ENCODE results near the gene ETS2.

ETS2 gene

DNA sequence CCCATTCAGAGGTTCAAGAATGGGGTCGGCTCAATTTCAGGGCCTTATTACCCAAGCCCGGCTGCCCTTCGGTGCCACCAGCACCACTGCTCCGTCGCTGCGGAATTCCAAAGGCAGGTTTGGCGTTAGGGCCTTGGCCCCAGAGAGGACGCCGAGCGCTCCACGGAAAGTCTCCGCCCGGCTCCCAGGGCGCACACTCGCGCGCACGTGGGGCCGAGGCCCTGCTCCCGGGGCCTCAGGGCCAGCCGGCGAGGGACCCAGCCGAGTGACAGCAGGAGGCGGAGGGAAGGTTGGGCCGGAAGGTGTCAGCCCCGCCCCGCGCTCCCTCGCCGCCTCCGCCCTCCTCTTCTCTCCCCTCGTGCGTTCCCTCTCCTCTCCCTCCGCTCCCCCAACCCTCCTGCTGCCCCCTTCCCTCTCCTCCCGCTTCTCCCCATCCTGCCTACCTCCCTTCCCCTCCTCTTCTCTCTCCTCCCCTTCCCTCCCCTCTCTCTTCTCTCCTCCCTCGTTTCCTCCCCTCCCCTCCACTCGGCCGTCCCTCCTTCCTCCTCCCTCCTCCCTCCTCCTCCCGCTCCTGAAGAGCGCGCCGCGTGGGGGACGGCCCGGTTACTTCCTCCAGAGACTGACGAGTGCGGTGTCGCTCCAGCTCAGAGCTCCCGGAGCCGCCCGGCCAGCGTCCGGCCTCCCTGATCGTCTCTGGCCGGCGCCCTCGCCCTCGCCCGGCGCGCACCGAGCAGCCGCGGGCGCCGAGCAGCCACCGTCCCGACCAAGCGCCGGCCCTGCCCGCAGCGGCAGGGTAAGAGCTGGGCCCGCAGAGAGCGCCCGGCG is at the start of gene ETS2:
TSS of gene ETS2 (plus strand) at position 602 of the 825 bp plus-strand sequence. CDS start 4,106 bp downstream, outside the sequence.
- peak; percentile 39 for DNase-seq

DNA sequence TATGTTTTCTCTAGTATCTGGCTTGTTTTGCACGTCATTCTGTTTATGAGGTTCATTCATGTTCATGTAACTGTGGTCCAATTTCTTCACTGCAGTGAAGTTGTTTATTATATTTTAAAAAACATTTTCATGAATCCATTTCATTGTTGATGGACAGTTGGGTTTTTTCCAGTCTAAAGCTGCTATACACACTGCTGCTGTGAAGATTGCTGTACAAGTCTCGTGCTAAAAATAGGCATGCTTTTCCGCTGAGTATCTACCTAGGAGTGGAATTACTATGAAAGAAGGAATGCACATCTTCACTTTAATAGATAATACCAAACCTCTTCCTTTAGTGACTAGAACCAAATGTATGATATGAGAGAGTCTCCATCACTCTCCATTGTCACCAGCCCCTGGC is 49.0 kb upstream of the ETS2 start:
- no peak for DNase-seq

DNA sequence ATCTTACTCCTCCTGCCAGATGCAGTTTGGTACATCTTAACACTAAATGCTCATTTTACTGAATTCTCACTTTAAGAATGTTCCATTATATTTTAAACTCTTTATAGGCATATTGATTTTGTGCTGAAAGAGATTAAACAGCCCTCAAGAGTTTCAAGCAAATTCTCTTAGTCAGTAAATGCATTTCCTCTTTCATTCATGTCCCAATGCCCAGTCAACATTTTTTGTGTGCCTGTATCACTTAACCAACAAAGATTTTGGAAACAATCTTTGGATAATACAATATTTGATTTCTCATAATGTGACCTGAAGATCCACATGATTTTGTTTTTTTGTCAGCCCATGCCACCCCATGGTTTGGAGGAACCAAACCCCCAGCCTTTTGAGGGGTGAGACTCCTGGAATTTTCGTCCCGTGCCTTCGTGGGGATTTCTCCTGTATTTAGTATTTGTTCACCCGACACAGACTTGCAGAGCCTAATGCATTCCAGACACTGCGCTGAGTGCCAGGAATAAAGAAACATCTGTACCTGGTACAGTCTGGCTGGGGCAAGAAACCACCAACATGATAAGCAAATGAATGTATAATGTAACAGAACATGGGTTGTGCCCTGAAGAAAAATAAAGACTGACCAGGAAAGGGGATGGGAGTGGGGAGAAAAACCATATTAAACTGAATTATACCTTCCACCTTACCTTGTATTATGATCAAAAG is 47.1 kb upstream of the ETS2 start:
- DNase-seq, result no peak

DNA sequence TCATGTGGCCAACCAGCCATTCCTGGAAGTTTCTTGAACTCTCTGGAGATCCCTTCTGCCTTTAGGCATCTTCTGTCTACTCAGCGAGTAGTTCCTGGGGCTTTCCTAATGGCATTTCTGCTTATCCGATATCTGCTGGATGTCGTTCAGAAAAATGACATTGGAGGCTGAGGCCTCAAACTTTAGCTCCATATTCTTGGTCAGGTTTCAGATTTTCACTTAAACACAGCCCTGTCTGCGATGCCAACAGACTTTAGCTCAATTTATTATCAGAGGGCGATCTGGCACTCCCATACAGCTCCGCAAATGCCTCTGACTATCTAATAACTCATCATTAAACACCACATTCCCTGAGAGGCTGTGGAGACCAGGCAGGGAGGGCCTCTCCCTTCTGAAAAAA is 46.3 kb upstream of the ETS2 start:
- no peak for DNase-seq

DNA sequence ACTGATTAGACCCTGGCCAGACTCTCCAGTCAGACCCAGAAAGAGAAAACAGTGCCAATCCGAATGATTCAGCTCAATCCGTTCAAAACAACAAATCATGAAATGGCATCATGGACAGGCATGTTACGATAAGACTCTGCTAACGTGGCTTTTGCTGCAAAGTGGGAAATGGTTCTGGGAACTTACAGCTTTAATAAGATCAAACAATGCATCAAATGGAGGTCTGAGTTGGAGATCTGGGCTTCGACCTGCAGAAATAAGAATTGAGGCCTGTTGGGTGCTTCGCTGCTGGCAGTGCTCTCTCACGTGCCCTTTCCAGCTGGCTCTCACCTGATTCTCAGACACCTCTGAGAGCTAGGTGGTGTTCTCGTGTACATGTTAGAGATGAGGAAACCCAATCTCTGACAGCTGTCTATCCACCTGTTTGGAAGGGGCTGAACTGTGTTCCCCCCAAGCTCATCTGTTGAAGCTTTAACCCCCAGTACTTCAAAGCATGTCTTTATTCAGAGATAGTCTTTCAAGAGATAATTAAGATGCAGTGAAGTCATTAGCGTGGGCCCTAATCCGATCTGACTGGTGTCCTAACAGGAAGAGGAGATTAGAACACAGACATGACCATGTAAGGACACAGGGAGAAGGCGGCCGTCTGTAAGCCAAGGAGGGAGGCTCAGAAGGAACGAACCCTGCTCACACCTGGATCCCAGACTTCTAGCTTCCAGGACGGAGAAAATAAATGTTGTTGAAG is 45.5 kb upstream of the ETS2 start:
- no peak for DNase-seq

DNA sequence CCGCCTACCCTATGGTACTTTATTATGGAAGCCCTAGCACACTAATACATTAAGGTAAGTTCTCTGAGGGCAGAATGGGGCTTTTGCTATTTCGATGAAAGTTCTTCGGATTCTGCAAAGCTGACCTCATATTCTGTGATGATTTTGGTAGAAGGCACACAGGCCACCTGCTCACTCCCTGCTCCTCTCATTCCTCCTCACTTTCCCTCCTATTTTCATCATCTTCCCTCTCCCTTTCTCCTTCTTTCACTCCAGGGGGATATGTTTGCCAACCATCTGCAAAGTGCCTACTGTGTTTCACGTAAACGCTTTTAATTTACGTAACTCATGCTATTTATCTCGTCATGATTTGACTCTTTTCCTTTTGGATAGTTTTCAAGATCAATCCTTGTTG is 45.0 kb upstream of the ETS2 start:
- no peak for DNase-seq

DNA sequence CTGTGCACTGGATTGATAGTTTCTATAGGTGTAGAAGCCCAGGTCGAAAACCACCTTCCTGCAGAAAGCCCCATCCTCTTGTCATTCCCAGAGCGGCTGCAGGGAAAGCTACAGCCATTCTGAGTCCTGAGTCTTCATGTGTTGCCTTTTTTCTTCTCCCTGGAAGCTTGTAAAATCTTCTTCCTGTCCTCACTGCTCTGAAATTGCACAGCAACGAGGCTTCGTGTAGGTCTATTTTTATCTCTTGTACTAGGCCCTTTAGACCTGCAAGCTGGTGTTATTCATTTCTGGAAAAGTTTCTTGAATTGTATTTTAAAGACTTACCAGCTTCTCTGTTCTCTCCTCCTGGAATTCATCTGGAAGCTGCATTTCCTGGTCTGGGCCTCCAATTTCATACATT is 44.2 kb upstream of the ETS2 start:
- no peak for DNase-seq

DNA sequence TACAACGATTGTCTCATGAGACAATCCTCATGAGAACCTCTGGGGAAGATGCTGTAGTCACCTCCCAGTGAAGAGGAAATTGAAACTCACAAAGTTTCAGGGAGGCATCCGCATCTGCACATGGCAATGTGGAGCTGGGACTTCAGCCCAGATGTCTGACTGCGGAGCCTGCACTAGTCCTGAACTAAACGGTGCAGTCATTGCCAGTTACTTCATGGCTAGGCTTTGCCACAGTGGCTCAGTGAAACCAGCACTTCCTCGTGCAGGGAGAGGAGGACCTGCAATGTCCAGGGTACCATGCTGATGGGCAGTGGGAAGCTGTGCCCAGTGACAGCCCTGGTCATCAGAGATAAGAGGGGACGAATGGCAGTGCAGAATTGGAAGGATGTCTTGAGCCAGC is 40.7 kb upstream of the ETS2 start:
- DNase-seq, result no peak

DNA sequence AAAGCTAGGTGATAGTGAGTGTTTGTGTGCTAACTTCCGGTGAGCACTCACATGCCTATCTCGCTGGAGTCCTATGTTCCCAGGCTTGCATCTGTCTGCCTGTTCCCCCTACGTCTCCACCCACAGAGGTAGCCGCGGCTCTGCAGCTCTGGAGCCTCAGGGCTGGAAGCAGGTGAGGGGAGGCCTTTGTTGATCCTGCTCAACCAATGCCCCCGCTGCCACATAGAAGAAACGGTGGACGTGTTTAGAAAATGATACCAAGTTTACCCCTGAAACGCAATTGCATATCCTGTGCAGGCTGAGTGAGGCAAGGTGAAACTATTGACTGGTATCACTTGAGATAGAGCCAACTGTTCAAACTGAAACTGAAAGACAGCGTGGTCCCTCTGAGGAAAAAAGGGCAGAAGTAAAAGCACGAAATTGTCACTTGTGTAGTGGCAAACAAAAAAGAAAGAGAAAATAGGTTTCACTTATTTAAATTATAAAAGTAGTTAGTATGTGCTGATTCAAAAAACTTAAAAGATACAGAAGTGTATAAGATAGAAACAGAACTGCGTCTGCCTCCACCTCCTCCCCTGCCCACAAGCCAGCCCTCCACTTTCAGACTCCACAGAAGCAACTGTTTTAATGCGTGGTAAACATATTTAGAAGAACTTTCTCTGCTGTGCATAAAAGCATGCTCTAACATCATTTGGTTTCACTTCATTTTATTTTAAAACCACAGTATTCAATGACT is 38.6 kb upstream of the ETS2 start:
- peak; percentile 43 for DNase-seq

DNA sequence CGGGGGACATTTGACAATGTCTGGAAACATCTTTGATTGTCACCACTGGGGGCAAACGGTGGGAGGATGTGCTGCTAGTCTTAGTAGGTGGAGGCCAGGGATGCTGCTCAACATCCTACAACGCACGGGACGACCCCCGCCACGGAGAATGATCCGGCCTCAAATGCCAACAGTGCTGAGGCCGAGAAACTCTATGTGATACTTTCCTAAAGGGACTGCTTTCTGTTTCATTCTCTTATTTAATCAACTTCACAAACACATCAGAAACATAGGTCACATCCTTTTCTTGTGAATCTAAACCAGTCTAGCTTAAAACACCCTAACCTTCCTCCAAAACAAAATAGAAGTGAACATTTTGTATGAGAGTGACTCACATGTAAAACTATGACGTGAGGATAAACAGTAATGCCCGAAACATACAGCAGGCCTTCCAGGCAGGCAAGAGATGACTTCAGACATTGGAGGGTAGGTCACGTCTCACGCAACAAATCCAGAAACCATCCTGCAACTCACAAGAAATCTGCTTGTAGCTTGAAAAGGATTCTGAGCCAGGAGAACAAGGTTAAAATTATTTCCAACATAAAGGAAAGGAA is 37.2 kb upstream of the ETS2 start:
- no peak for DNase-seq

DNA sequence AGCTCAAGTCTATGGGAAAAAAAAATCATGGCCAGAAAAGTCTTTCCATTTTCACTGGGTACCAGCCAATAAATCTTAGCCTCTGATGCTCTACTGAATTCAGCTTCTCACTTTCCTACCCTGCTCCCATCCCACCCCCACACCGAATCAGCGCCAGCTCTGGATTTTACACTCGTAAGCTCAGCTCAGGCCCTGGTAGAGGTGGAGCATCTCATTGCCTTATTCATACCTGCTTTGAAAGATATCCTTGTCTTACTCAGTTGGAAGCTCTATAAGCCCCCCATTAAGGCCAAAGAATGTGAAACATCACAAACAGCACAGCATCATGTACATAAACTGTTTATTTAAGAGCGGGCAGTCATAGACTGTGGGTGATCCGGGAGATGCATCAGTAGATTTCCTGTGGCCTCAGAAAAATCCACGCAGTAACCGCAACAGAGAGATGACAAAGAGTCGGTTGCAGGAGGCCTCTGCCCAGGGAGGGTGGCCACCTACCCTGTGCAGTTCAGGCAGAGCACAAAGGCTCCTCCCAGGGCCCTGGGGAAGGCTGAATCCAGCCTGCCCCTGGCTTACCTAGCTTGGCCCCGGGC is 36.4 kb upstream of the ETS2 start:
- DNase-seq, result no peak

DNA sequence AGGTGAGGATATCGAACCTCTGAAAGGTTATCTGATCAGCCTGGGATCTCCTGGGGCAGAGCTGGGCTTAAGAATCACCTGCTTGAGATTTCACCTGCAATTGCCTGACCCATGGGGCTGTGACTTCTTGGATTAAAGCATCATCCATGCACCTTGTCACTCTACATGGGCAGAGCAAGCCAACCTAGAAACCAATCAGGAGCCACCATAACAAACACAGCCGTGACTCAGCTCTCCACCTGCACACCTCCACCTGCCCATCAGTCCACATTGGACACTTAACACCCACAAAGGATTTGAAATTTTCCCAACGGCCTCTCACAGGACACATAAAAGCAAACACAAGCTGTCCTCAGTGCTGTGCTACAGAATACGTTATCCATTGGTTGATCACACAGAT is 35.1 kb upstream of the ETS2 start:
- DNase-seq, result no peak

DNA sequence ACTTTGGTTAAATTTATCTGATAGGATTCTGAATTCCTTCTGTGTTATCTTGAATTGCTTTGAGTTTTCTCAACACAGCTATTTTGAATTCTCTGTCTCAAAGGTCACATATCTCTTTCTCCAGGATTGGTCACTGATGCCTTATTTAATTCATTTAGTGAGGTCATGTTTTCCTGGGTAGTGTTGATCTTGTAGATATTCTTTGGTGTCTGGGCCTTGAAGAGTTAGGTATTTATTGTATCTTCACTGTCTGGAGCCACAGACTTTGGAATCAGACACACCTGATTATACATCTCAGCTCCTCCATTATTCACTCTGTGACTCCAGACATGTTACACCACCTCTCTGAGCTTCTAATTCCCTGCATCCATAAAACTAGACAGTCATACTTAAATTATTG is 34.2 kb upstream of the ETS2 start:
- no peak for DNase-seq

DNA sequence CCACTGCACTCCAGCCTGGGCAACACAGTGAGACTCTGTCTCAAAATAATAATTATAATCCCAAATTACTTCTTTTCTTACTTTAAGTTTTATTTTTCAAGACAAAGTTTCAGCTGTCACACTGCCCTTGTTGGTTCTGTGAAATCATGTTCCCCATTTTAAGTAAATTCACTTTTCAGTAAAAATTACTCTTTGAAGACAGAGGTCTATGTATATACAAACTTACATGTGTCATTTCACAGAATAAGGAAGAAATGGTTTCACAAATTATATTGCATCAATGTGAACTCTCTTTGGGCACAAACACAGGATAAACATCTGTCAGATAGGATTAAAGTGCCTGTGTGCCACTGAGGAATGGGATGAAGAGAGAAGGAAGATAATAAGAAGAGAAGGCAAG is 33.1 kb upstream of the ETS2 start:
- no peak for DNase-seq

DNA sequence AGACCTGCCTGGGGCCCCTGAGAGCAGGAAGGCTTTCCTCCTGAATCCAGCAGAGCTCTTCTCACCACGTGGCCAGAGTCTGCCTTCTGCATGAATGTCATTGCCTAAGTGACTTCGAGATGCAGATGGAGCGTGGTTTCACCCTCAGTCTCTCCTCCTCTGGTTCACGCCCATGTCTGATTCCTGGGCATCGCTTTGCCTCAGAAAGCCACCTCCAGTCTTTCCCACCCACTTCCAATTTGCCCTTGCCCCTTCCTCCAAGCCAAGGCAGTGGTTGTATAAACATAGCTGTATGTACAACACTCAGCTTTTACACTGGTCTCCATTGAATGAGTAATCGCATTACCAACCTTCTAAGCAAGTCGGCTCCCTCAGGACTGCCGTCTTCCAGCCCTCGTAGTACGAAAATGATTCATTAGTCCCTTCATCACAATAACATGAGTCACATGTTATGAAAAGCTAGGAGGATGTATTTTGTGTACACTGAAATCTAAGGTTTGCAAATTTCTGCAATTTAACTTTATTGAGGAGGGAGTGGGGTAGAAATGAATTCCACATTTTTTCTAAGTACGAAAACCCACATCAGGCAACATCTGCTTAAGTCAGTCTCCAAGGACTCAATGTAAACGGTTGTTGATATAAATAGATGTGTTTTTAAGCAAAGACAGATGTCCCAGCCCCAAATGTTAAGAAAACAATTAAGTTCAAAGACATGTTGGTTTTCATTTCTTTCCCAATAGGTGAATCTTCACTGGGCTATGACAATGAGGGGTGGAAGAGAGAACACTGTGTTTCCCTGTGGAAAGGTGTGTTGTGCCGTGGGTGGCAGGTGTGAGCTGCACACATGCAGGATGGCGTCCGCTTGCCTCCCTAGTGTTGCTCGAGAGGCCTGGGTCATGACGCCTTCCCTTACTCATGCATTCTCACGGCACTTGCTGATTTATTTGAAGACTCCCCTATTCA is 32.3 kb upstream of the ETS2 start:
- DNase-seq, result no peak

DNA sequence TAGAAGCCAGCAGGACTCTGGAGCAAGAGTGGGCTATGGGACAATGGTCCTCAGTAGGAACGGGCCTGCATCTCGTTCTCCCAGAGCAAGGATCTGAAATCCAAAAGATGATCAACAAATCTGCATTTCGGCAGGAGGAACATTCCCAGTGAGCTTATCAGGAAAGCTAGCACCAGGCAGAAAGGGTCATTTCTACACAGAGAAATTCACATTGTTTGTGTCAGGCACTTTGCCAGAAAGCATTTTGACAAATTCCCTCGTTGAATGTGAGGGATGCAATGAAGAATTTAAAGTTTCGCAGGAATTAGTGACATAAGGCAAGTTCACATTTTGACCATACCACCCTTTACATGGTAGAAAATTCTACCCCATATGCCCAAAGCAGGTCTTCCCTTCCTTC is 31.6 kb upstream of the ETS2 start:
- no peak for DNase-seq

DNA sequence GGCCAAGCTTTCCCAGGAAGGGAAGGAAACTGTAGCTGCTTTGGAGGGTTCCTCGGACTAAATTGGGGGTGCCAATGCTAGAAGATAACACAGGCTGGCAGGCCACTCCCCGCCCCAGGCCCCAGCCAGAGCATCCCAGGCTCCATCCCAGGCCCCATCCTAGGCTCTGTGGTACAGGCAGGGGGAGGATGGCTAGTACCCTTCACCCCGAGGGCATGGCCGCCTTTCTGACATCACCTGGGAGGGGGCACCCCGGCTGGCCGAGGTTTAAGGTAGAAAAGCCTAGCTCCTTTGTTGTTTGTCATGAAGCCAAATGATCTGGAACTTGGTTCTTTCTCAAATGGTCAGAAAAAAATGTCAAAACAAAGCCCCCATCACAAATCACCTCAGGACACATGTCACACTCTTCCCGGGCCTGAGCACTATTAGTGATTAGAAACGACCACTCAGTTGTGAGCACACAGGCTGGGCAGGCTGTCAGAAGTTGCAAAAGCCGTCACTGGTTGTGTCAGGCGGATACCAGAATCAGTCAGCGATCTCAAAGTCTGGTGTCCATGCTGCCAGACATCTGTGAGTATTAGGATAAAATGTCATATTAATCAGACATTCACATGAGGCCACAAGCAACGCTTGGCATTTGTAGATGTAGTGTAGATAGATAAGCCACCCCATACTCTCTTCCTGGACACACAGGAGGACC is 31.0 kb upstream of the ETS2 start:
- DNase-seq, result no peak

DNA sequence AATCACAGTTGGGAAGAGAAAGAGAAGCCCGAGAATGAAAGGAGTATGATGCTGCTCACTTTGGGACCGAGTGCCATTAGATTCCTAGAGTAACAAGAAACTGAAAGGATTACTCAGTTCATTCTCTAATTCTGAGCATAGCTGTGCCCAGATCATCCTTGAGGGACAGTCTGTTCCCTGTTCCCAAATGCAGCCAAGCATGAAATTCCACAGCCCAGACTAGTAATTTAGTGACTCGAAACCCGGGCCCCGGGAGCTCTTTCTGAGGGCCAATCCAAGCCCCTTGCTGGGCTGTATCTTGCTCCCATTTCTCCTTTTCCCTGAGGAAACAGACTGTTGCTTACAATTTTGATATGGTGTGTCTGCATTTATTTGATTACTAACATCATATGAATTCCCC is 30.0 kb upstream of the ETS2 start:
- no peak for DNase-seq

DNA sequence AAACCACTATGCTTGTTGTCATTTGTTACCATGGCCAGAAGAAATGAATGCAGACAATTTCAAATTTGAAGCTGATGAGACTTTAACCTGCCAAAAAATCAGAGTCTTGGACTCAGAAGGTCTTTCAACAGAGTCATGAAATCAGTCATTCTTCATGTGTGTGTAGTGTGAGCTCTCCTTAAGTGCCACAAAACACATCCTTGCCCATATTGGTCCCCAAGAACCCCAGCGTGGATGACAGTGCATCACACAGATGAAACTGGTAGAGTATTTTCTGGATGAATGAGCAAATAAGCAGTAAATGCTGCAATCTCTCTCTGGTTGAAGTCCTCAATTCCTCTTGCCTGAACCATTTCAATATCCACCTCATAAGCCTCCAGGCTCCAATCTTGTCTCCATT is 28.7 kb upstream of the ETS2 start:
- no peak for DNase-seq

DNA sequence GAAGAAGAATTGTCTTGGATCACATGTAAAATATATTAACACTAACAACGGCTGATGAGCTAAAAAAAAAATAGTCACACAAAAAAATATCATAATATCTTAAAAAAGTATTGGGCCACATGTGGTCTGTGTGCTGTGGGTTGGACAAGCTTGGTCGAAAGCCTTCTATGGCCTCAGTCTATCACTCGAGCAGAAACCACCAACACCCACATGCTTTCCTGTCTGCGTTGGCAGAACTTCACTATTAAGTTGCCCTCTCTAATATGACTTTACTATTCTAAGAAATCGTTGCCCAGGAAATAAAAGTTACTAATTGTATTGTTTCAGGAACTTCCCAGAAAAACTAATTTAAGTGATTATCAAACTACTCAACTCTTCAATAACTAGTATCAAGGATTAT is 28.2 kb upstream of the ETS2 start:
- no peak for DNase-seq

All from DMS79 (cell line).